OCI-M1 (cell line): ENCODE results near the gene CTXND2.
A peak's percentile ranks its signal among the peaks of the same experiment; 100 is the strongest.
"Not testable (repeated sequence)": the region's sequence is repeated elsewhere in the genome, so short reads cannot be mapped to it uniquely, and the experiment has no call there.

Source experiments
- DNase-seq: peaks from one replicate; lab custom pipeline; 2025; lab: John Stamatoyannopoulos, UW

The CTXND2 gene

GRCh38 chr1:150887018-150887417 lies at the start of gene CTXND2:
TSS of gene CTXND2 (plus strand) at chr1:150887136. CDS start at chr1:150912315, 25,179 bp downstream.
- DNase-seq, result peak; percentile 26

- DNase-seq, result not testable (repeated sequence)
Observed at GRCh38 chr1:150840850-150841249, 46.1 kb upstream of the CTXND2 start.

- no peak for DNase-seq
Observed at GRCh38 chr1:150841626-150842025, 45.3 kb upstream of the CTXND2 start.

- DNase-seq, result no peak
Observed at GRCh38 chr1:150842343-150842742, 44.6 kb upstream of the CTXND2 start.

GRCh38 chr1:150842964-150843363 lies 44.0 kb upstream of the CTXND2 start:
- no peak for DNase-seq

GRCh38 chr1:150843474-150843873 lies 43.5 kb upstream of the CTXND2 start:
- no peak for DNase-seq

GRCh38 chr1:150846473-150847146 lies 40.3 kb upstream of the CTXND2 start:
- no peak for DNase-seq

GRCh38 chr1:150850801-150851362 lies 36.1 kb upstream of the CTXND2 start:
- not testable (repeated sequence) for DNase-seq

- peak; percentile 42 for DNase-seq
Observed at GRCh38 chr1:150852734-150853133, 34.2 kb upstream of the CTXND2 start.

- no peak for DNase-seq
Observed at GRCh38 chr1:150863724-150864123, 23.2 kb upstream of the CTXND2 start.

GRCh38 chr1:150864200-150864599 lies 22.7 kb upstream of the CTXND2 start:
- not testable (repeated sequence) for DNase-seq

GRCh38 chr1:150869683-150870082 lies 17.3 kb upstream of the CTXND2 start:
- no peak for DNase-seq

- DNase-seq, result no peak
Observed at GRCh38 chr1:150872572-150872971, 14.4 kb upstream of the CTXND2 start.

- DNase-seq, result no peak
Observed at GRCh38 chr1:150873521-150873920, 13.4 kb upstream of the CTXND2 start.

- DNase-seq, result peak; percentile 69
Observed at GRCh38 chr1:150874455-150875196, 12.3 kb upstream of the CTXND2 start.

- DNase-seq, result peak; percentile 81
Observed at GRCh38 chr1:150875197-150876118, 11.5 kb upstream of the CTXND2 start.

GRCh38 chr1:150876119-150876454 lies 10.8 kb upstream of the CTXND2 start:
- DNase-seq, result peak; percentile 89

GRCh38 chr1:150878931-150879330 lies 8.0 kb upstream of the CTXND2 start:
- DNase-seq, result not testable (repeated sequence)

GRCh38 chr1:150881331-150882070 lies 5.4 kb upstream of the CTXND2 start:
- DNase-seq, result peak; percentile 23

- not testable (repeated sequence) for DNase-seq
Observed at GRCh38 chr1:150883121-150883520, 3.8 kb upstream of the CTXND2 start.

- no peak for DNase-seq
Observed at GRCh38 chr1:150888727-150889126, 1.8 kb downstream of the CTXND2 start.
